ENCODE results near the gene SLC27A3. TPM values are rescaled to one million over a fixed set of nuclear protein-coding genes. Genes with fewer than 3 reads are reported as not detected.
A peak's percentile ranks its signal among the peaks of the same experiment; 100 is the strongest.

SLC27A3 gene
- total RNA-seq, 2 donors from 2014 or later, result 27.4 to 30.9 TPM

- Histone ChIP-seq H3K4me3 (peak overlapping the region; percentile 65 to 68), H3K9me3 (no peaks in the 10 kb centered on the region), H3K4me1 (replicated peaks) (peaks cover 7% of the 10 kb centered on the region), H3K27me3 (replicated peaks; ENCODE audit: insufficient read depth) (no peaks in the 10 kb centered on the region), H3K27ac (peak overlapping the region; percentile 85), H3K36me3 (peaks cover 0 to 10% of the 10 kb centered on the region in 2 donors)
- 36% methylated on average over 10 of the region's 10 CpGs for WGBS
- intact Hi-C loops (cut with DNase I), result no loop called here
- TF ChIP-seq CTCF (IDR thresholded peaks at IDR 0.05), result no peak
- no peak for TF ChIP-seq POLR2AphosphoS5 (IDR thresholded peaks at IDR 0.05)
- TF ChIP-seq POLR2A (IDR thresholded peaks at IDR 0.05), result no peak
- no peak for DNase-seq (ENCODE audit: low spot score)
Observed at GRCh38 chr1:153776352-153776751, 1.1 kb downstream of the SLC27A3 start.

- H3K27me3 ChIP-seq (replicated peaks; ENCODE audit: insufficient read depth), result no peaks in the 10 kb centered on the region
- peaks cover 7% of the 10 kb centered on the region for H3K4me1 ChIP-seq (replicated peaks)
- DNase-seq (ENCODE audit: low spot score), result no peak
- WGBS, result 83% methylated on average over 10 of the region's 10 CpGs
- peaks cover 0 to 10% of the 10 kb centered on the region in 2 donors for H3K36me3 ChIP-seq
- no peak overlapping the region for H3K27ac ChIP-seq
- H3K9me3 ChIP-seq, result no peaks in the 10 kb centered on the region
- intact Hi-C loops (cut with DNase I), result no loop called here
- H3K4me3 ChIP-seq, result no peak overlapping the region
- TF ChIP-seq POLR2AphosphoS5 (IDR thresholded peaks at IDR 0.05) (no peak), CTCF (IDR thresholded peaks at IDR 0.05) (no peak), POLR2A (IDR thresholded peaks at IDR 0.05) (no peak)
Observed at GRCh38 chr1:153776845-153777370, 1.7 kb downstream of the SLC27A3 start.

- Histone ChIP-seq H3K9me3 (no peaks in the 10 kb centered on the region), H3K4me3 (no peak overlapping the region), H3K27ac (no peak overlapping the region), H3K27me3 (replicated peaks; ENCODE audit: insufficient read depth) (no peaks in the 10 kb centered on the region), H3K4me1 (replicated peaks) (peaks cover 7% of the 10 kb centered on the region), H3K36me3 (peaks cover 0 to 5% of the 10 kb centered on the region in 2 donors)
- TF ChIP-seq CTCF (IDR thresholded peaks at IDR 0.05) (no peak), POLR2AphosphoS5 (IDR thresholded peaks at IDR 0.05) (peak; percentile 28)
- intact Hi-C loops (cut with DNase I), result no loop called here
- DNase-seq (ENCODE audit: low spot score), result no peak
- 41% methylated on average over 7 of the region's 7 CpGs for WGBS
Observed at GRCh38 chr1:153777648-153778047, 2.4 kb downstream of the SLC27A3 start.

- no peaks in the 10 kb centered on the region for H3K36me3 ChIP-seq
- H3K27ac ChIP-seq, result no peak overlapping the region
- H3K4me1 ChIP-seq (replicated peaks), result peaks cover 7% of the 10 kb centered on the region
- no peaks in the 10 kb centered on the region for H3K27me3 ChIP-seq (replicated peaks; ENCODE audit: insufficient read depth)
- no peaks in the 10 kb centered on the region for H3K9me3 ChIP-seq
- WGBS, result 90% methylated on average over 22 of the region's 22 CpGs
- no peak for DNase-seq (ENCODE audit: low spot score)
- H3K4me3 ChIP-seq, result no peak overlapping the region
- intact Hi-C loops (cut with DNase I), result no loop called here
- TF ChIP-seq CTCF (IDR thresholded peaks at IDR 0.05) (no peak), POLR2A (IDR thresholded peaks at IDR 0.05) (no peak), POLR2AphosphoS5 (IDR thresholded peaks at IDR 0.05) (no peak)
Observed at GRCh38 chr1:153778051-153778823, 3.0 kb downstream of the SLC27A3 start.
